Measurements from ENCODE around the gene OR51V1.
"Not testable (repeated sequence)": the region's sequence is repeated elsewhere in the genome, so short reads cannot be mapped to it uniquely, and the experiment has no call there.

DNA sequence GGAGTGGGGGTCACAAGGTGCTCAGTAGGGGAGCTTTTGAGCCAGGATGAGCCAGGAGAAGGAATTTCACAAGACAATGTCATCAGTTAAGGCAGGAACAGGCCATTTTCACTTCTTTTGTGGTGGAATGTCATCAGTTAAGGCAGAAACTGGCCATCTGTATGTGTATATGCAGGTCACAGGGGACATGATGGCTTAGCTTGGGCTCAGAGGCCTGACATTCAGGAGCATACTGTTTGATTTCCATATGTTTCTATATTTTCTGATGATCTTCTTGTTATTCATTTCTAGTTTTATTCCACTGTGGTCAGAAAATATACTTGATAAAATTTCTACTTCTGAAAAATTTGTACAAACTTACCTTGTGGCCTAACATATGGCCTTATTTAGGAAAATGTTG is 34.6 kb downstream of the OR51V1 start:
- TF ChIP-seq POLR2A (IDR thresholded peaks at IDR 0.05; ENCODE audit: low read length); MYC (IDR thresholded peaks at IDR 0.05; ENCODE audit: borderline replicate concordance, low read length); MAFK (IDR thresholded peaks at IDR 0.05; ENCODE audit: partially characterized antibody); GATA3 (IDR thresholded peaks at IDR 0.05; ENCODE audit: borderline replicate concordance); RFX5 (IDR thresholded peaks at IDR 0.05); CEBPB (IDR thresholded peaks at IDR 0.05); FOSL2 (IDR thresholded peaks at IDR 0.05); FOSL2 (CRISPR knock-in tag; IDR thresholded peaks at IDR 0.05); CHD4 (IDR thresholded peaks at IDR 0.05; ENCODE audit: borderline replicate concordance): not testable (repeated sequence)
- TF ChIP-seq, protein P1, sequence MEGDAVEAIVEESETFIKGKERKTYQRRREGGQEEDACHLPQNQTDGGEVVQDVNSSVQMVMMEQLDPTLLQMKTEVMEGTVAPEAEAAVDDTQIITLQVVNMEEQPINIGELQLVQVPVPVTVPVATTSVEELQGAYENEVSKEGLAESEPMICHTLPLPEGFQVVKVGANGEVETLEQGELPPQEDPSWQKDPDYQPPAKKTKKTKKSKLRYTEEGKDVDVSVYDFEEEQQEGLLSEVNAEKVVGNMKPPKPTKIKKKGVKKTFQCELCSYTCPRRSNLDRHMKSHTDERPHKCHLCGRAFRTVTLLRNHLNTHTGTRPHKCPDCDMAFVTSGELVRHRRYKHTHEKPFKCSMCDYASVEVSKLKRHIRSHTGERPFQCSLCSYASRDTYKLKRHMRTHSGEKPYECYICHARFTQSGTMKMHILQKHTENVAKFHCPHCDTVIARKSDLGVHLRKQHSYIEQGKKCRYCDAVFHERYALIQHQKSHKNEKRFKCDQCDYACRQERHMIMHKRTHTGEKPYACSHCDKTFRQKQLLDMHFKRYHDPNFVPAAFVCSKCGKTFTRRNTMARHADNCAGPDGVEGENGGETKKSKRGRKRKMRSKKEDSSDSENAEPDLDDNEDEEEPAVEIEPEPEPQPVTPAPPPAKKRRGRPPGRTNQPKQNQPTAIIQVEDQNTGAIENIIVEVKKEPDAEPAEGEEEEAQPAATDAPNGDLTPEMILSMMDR (IDR thresholded peaks at IDR 0.05), result not testable (repeated sequence)
